Adrenal gland (tissue), 12 donors: ENCODE data around the gene CDK14. TPM values are rescaled to one million over a fixed set of nuclear protein-coding genes. Genes with fewer than 3 reads are reported as not detected.

ENCODE experiments used
- DNase-seq, 7 donors: peaks; one replicate each; pipeline ENCODE4 v3.0.0-alpha.2; 2019 to 2020
- H3K27ac ChIP-seq, 5 donors: fragments of 200-600 bp; sonication (generic) in 4 of 5; 1 replicate in 3 of 5; 2 replicates in 2 of 5; pipeline versions ENCODE4 v1.5.1 to v1.8.0; 2016 to 2020; ENCODE audit warnings: mild to moderate bottlenecking in 1 of 5
- H3K27me3 ChIP-seq: fragments of 200-600 bp; 2 replicates; pipeline ENCODE4 v1.8.0; 2021
- H3K36me3 ChIP-seq, 2 donors: fragments of 200-600 bp; replicated peaks in 1 of 2; 1 replicate in 1 of 2; 2 replicates in 1 of 2; pipeline versions ENCODE4 v1.5.1 to v1.8.0; 2018 to 2022
- H3K4me1 ChIP-seq, 2 donors: fragments of 200-600 bp; replicated peaks in 1 of 2; 1 replicate in 1 of 2; 2 replicates in 1 of 2; pipeline versions ENCODE4 v1.5.1 to v1.8.0; 2018 to 2021
- H3K4me3 ChIP-seq, 4 donors: fragments of 200-600 bp; sonication (generic) in 3 of 4; one replicate each; pipeline ENCODE4 v1.5.1; 2016 to 2018
- H3K9me3 ChIP-seq, 3 donors: fragments of 200-600 bp; sonication (generic) in 1 of 3; replicated peaks in 1 of 3; 1 replicate in 2 of 3; 2 replicates in 1 of 3; pipeline versions ENCODE4 v1.5.1 to v1.8.0; 2016 to 2021
- CTCF ChIP-seq, 6 experiments: fragments of 450-650 bp in 4 of 6; fragments of 200-600 bp in 2 of 6; sonication (generic) in 1 of 6; IDR thresholded peaks; 1 replicate in 5 of 6; 2 replicates in 1 of 6; pipeline versions ENCODE4 v1.5.1 to v1.8.0; 2016 to 2021; ENCODE audit warnings: antibody characterized with exemption in 6 of 6, mild to moderate bottlenecking in 2 of 6, moderate library complexity in 1 of 6
- POLR2A ChIP-seq, 2 donors: fragments of 450-650 bp; IDR thresholded peaks; one replicate each; pipeline ENCODE4 v1.6.1; 2017; ENCODE audit warnings: antibody characterized with exemption in 2 of 2, mild to moderate bottlenecking in 2 of 2, moderate library complexity in 1 of 2
- WGBS, 4 donors: extraction: QIAGEN DNeasy Blood & Tissue Kit in 2 of 4; methylation state at CpG; one replicate each; pipeline versions ENCODE4 v1.1.5 to v1.1.7; 2013 to 2017; 5-methylcytosine and 5-hydroxymethylcytosine counted together
- intact Hi-C, 2 donors: fragments of 100-400 bp; cut with DNase I; formaldehyde crosslinking; loops; one replicate each; pipeline versions ENCODE4 v1.14.1 to v1.15.0; 2022 to 2023
- polyA plus RNA-seq, 3 donors: library from polyadenylated mRNA; stranded (reverse); fragments of 200-250 nt in 2 of 3; fragments of 350-450 nt in 1 of 3; fragmentation: Illumina TruSeq in 1 of 3; extraction: RNeasy Lipid Tissue Mini Kit (QIAGEN cat#74804) in 1 of 3; gene quantifications; one replicate each; pipeline ENCODE4 v1.2.3, GENCODE V29; 2013 to 2014
- total RNA-seq, 9 donors: library from RNA; depleted of rRNA in 4 of 9; stranded (reverse); fragments of >200 nt in 4 of 9; fragments of 120-200 nt in 1 of 9; fragmentation: NEBNext Ultra II Directional in 1 of 9; extraction: Animal tissue kit (Norgen Biotek cat#: 25700) in 1 of 9; gene quantifications; one replicate each; pipeline versions ENCODE4 v1.1.0 to v1.2.4, GENCODE V29; 2013 to 2023
- donor health status: healthy with polysubstance abuse.
- donor health status: Bipolar disorder and iron deficiency.
- donor health status: DM: yes; HTN: yes; CAD: no.
- donor health status: DM: no; HTN: no; CAD: no.
- donor health status: DM: no; HTN: no; CAD: no.
- donor health status: DM: yes; HTN: yes; CAD: no.

The CDK14 gene
- total and polyA plus RNA-seq, 12 donors, result 1.9 to 14.5 (median 7.6) TPM

- WGBS, 4 donors, result 30 to 43% (median 38%) methylated on average over 1 of the region's 1 CpG
- Histone ChIP-seq H3K4me1 (no peaks in the 10 kb centered on the region), H3K36me3 (no peaks in the 10 kb centered on the region), H3K27me3 (no peaks in the 10 kb centered on the region), H3K4me3 (no peak overlapping the region), H3K9me3 (no peaks in the 10 kb centered on the region), H3K27ac (no peak overlapping the region)
- no peak for DNase-seq
- TF ChIP-seq POLR2A (IDR thresholded peaks at IDR 0.05), result no peak
- no peak for TF ChIP-seq CTCF (IDR thresholded peaks at IDR 0.05)
- intact Hi-C loops, result no loop called here
These were observed 10.0 kb upstream of the CDK14 start for GRCh38 chr7:90586091-90586490.

- H3K4me1 ChIP-seq, result no peaks in the 10 kb centered on the region
- H3K4me3 ChIP-seq, result no peak overlapping the region
- no peak for DNase-seq
- intact Hi-C loops, result no loop called here
- no peaks in the 10 kb centered on the region for H3K27me3 ChIP-seq
- H3K9me3 ChIP-seq, result no peaks in the 10 kb centered on the region
- no peak for TF ChIP-seq CTCF (IDR thresholded peaks at IDR 0.05)
- no peak for TF ChIP-seq POLR2A (IDR thresholded peaks at IDR 0.05)
- H3K36me3 ChIP-seq, result no peaks in the 10 kb centered on the region
- H3K27ac ChIP-seq, result no peak overlapping the region
- 87 to 97% (median 91%) methylated on average over 2 of the region's 2 CpGs for WGBS, 4 donors
These were observed 8.4 kb upstream of the CDK14 start for GRCh38 chr7:90587766-90588165.

- Histone ChIP-seq H3K9me3 (no peaks in the 10 kb centered on the region), H3K27me3 (no peaks in the 10 kb centered on the region), H3K36me3 (no peaks in the 10 kb centered on the region), H3K27ac (no peak overlapping the region), H3K4me1 (peaks cover 0 to 11% of the 10 kb centered on the region in 2 donors), H3K4me3 (no peak overlapping the region)
- no peak for DNase-seq
- intact Hi-C loops, result no loop called here
- TF ChIP-seq CTCF (IDR thresholded peaks at IDR 0.05) (no peak), POLR2A (IDR thresholded peaks at IDR 0.05) (no peak)
These were observed 4.1 kb upstream of the CDK14 start for GRCh38 chr7:90592033-90592432.

GRCh38 chr7:90593205-90593604 lies 2.9 kb upstream of the CDK14 start:
- H3K9me3 ChIP-seq, result no peaks in the 10 kb centered on the region
- H3K27ac ChIP-seq, result no peak overlapping the region
- peaks cover 0 to 19% of the 10 kb centered on the region in 2 donors for H3K4me1 ChIP-seq
- TF ChIP-seq CTCF (IDR thresholded peaks at IDR 0.05) (no peak), POLR2A (IDR thresholded peaks at IDR 0.05) (no peak)
- intact Hi-C loops, result no loop called here
- no peak overlapping the region for H3K4me3 ChIP-seq
- H3K27me3 ChIP-seq, result no peaks in the 10 kb centered on the region
- H3K36me3 ChIP-seq, result no peaks in the 10 kb centered on the region
- DNase-seq, result no peak
